Muscle layer of duodenum (tissue), 2 donors: Measurements from ENCODE around the gene USP48.
"Not testable (repeated sequence)": the region's sequence is repeated elsewhere in the genome, so short reads cannot be mapped to it uniquely, and the experiment has no call there.

Source experiments
- H3K27ac ChIP-seq: one replicate; pipeline ENCODE4 v1.7.0; 2013; ENCODE audit warnings: mild to moderate bottlenecking, low read length
- H3K27me3 ChIP-seq: one replicate; pipeline ENCODE4 v1.7.0; 2013; ENCODE audit warnings: low read depth, mild to moderate bottlenecking, control low read depth, low read length
- H3K36me3 ChIP-seq, 2 donors: one replicate each; pipeline ENCODE4 v1.7.0; 2013; ENCODE audit warnings: low read length in 2 of 2, control low read depth in 1 of 2, mild to moderate bottlenecking in 1 of 2; ENCODE audit not compliant: insufficient read depth in 2 of 2, control insufficient read depth in 1 of 2
- H3K4me1 ChIP-seq, 2 donors: one replicate each; pipeline ENCODE4 v1.7.0; 2013; ENCODE audit warnings: low read length in 2 of 2, mild to moderate bottlenecking in 2 of 2, control low read depth in 1 of 2, moderate library complexity in 1 of 2; ENCODE audit not compliant: insufficient read depth in 2 of 2, control insufficient read depth in 1 of 2
- H3K4me3 ChIP-seq, 2 donors: one replicate each; pipeline ENCODE4 v1.7.0; 2013; ENCODE audit warnings: low read length in 2 of 2, low read depth in 1 of 2, mild to moderate bottlenecking in 1 of 2
- H3K9me3 ChIP-seq, 2 donors: one replicate each; pipeline ENCODE4 v1.7.0; 2013; ENCODE audit warnings: low read length in 2 of 2, control low read depth in 1 of 2, mild to moderate bottlenecking in 1 of 2; ENCODE audit not compliant: control insufficient read depth in 1 of 2
- donor health status: healthy.

USP48 gene

GRCh38 chr1:21771672-21772071 is 11.3 kb downstream of the USP48 start:
- not testable (repeated sequence) for H3K36me3 ChIP-seq, H3K27ac ChIP-seq, H3K27me3 ChIP-seq, H3K4me3 ChIP-seq, H3K4me1 ChIP-seq, H3K9me3 ChIP-seq

GRCh38 chr1:21770602-21771001 is 12.3 kb downstream of the USP48 start:
- H3K27me3 ChIP-seq, H3K27ac ChIP-seq, H3K9me3 ChIP-seq, H3K4me3 ChIP-seq, H3K4me1 ChIP-seq, H3K36me3 ChIP-seq: not testable (repeated sequence)

GRCh38 chr1:21770201-21770600 is 12.7 kb downstream of the USP48 start:
- Histone ChIP-seq H3K27ac (no peak overlapping the region), H3K9me3 (no peaks in the 10 kb centered on the region), H3K4me1 (peaks cover under 1 to 1% of the 10 kb centered on the region in 2 donors), H3K27me3 (no peaks in the 10 kb centered on the region), H3K36me3 (no peaks in the 10 kb centered on the region), H3K4me3 (no peak overlapping the region)

- not testable (repeated sequence) for H3K4me3 ChIP-seq, H3K36me3 ChIP-seq, H3K9me3 ChIP-seq, H3K27me3 ChIP-seq, H3K27ac ChIP-seq
- H3K4me1 ChIP-seq = peaks cover 8 to 23% of the 10 kb centered on the region in 2 donors
These were observed 15.8 kb downstream of the USP48 start for GRCh38 chr1:21767106-21767505.

- H3K36me3 ChIP-seq = no peaks in the 10 kb centered on the region
- H3K4me1 ChIP-seq = peaks cover 8 to 23% of the 10 kb centered on the region in 2 donors
- no peak overlapping the region for H3K27ac ChIP-seq
These were observed 16.7 kb downstream of the USP48 start for GRCh38 chr1:21766210-21766609.

GRCh38 chr1:21764615-21765423 is 18.1 kb downstream of the USP48 start:
- Histone ChIP-seq H3K36me3 (no peaks in the 10 kb centered on the region), H3K4me3 (no peak overlapping the region), H3K9me3 (no peaks in the 10 kb centered on the region), H3K27me3 (no peaks in the 10 kb centered on the region), H3K27ac (no peak overlapping the region), H3K4me1 (peaks cover 8 to 23% of the 10 kb centered on the region in 2 donors)

More at GRCh38 chr1:21766210-21766609, 16.7 kb downstream of the USP48 start:
- no peaks in the 10 kb centered on the region for H3K9me3 ChIP-seq
- H3K4me3 ChIP-seq = no peak overlapping the region
- no peaks in the 10 kb centered on the region for H3K27me3 ChIP-seq

- H3K9me3 ChIP-seq = no peaks in the 10 kb centered on the region
- H3K27ac ChIP-seq = no peak overlapping the region
- no peaks in the 10 kb centered on the region for H3K27me3 ChIP-seq
- H3K4me3 ChIP-seq = no peak overlapping the region
- H3K4me1 ChIP-seq = peaks cover 8 to 23% of the 10 kb centered on the region in 2 donors
- no peaks in the 10 kb centered on the region for H3K36me3 ChIP-seq
These were observed 19.1 kb downstream of the USP48 start for GRCh38 chr1:21763694-21764419.

- Histone ChIP-seq H3K27ac (no peak overlapping the region), H3K36me3 (no peaks in the 10 kb centered on the region), H3K9me3 (no peaks in the 10 kb centered on the region), H3K4me3 (no peak overlapping the region), H3K4me1 (peaks cover 8 to 23% of the 10 kb centered on the region in 2 donors), H3K27me3 (no peaks in the 10 kb centered on the region)
These were observed 19.7 kb downstream of the USP48 start for GRCh38 chr1:21763236-21763635.

- Histone ChIP-seq H3K36me3 (no peaks in the 10 kb centered on the region), H3K27ac (no peak overlapping the region), H3K9me3 (no peaks in the 10 kb centered on the region), H3K27me3 (no peaks in the 10 kb centered on the region), H3K4me3 (no peak overlapping the region), H3K4me1 (peaks cover 8 to 23% of the 10 kb centered on the region in 2 donors)
These were observed 20.9 kb downstream of the USP48 start for GRCh38 chr1:21762022-21762404.

GRCh38 chr1:21761052-21761451 is 21.9 kb downstream of the USP48 start:
- Histone ChIP-seq H3K4me3 (no peak overlapping the region), H3K36me3 (no peaks in the 10 kb centered on the region), H3K4me1 (peaks cover 8 to 23% of the 10 kb centered on the region in 2 donors), H3K27me3 (no peaks in the 10 kb centered on the region), H3K27ac (no peak overlapping the region), H3K9me3 (no peaks in the 10 kb centered on the region)

- Histone ChIP-seq H3K36me3 (peaks cover under 1 to 7% of the 10 kb centered on the region in 2 donors), H3K27ac (no peak overlapping the region), H3K4me1 (peaks cover 3 to 18% of the 10 kb centered on the region in 2 donors), H3K27me3 (no peaks in the 10 kb centered on the region), H3K9me3 (no peaks in the 10 kb centered on the region), H3K4me3 (no peak overlapping the region)
These were observed 23.1 kb downstream of the USP48 start for GRCh38 chr1:21759818-21760217.
